SU-DHL-6 (cell line): ENCODE results near the gene CBL.
"Not testable (repeated sequence)": the region's sequence is repeated elsewhere in the genome, so short reads cannot be mapped to it uniquely, and the experiment has no call there.

Source experiments
- H2AFZ ChIP-seq: fragments of 200-600 bp; sonication (generic); 2 replicates; pipeline ENCODE4 v1.6.1; 2014; ENCODE audit warnings: low read depth, mild to moderate bottlenecking, moderate library complexity, mixed read lengths, antibody characterized with exemption, low read length; ENCODE audit not compliant: severe bottlenecking
- H3F3A ChIP-seq: fragments of 200-600 bp; shearing (Covaris generic); 2 replicates; pipeline ENCODE4 v1.6.0; 2016; ENCODE audit warnings: antibody characterized with exemption, mild to moderate bottlenecking; ENCODE audit not compliant: insufficient read depth
- H3K27ac ChIP-seq: fragments of 200-600 bp; sonication (generic); 2 replicates; pipeline ENCODE4 v1.5.1; 2016; ENCODE audit warnings: low read depth, mild to moderate bottlenecking, low read length, moderate library complexity, mixed read lengths
- H3K27me3 ChIP-seq: fragments of 200-600 bp; sonication (generic), shearing (Covaris generic); 2 replicates; pipeline ENCODE4 v1.6.0; 2014; ENCODE audit warnings: mild to moderate bottlenecking, low read length
- H3K36me3 ChIP-seq: fragments of 200-600 bp; sonication (generic); 2 replicates; pipeline ENCODE4 v1.6.1; 2014; ENCODE audit warnings: mild to moderate bottlenecking, low read length, mixed read lengths
- H3K4me2 ChIP-seq: fragments of 300-600, 200-600 bp; shearing (Covaris generic), sonication (generic); 2 replicates; pipeline ENCODE4 v1.6.0; 2014; ENCODE audit warnings: low read length, low read depth, mild to moderate bottlenecking; ENCODE audit not compliant: poor library complexity, severe bottlenecking
- H3K4me3 ChIP-seq: fragments of 200-600 bp; sonication (generic); 2 replicates; pipeline ENCODE4 v1.5.1; 2014; ENCODE audit warnings: antibody characterized with exemption, low read length, mild to moderate bottlenecking, mixed read lengths; ENCODE audit not compliant: insufficient read depth, poor library complexity, severe bottlenecking
- H3K79me2 ChIP-seq: fragments of 200-600 bp; sonication (generic); 2 replicates; pipeline ENCODE4 v1.6.1; 2014; ENCODE audit warnings: mild to moderate bottlenecking, low read length, moderate library complexity; ENCODE audit not compliant: insufficient read depth
- H3K9ac ChIP-seq: fragments of 200-600 bp; sonication (generic); 2 replicates; pipeline ENCODE4 v1.7.0; 2014; ENCODE audit warnings: mild to moderate bottlenecking, low read length
- H3K9me2 ChIP-seq: fragments of 200-600 bp; sonication (generic); replicated peaks from 2 replicates; pipeline ENCODE4 v1.6.1; 2014; ENCODE audit warnings: low read length; ENCODE audit not compliant: insufficient read depth
- H3K9me3 ChIP-seq: fragments of 200-600 bp; sonication (generic); 2 replicates; pipeline ENCODE4 v1.6.1; 2014; ENCODE audit warnings: low read length, mixed read lengths; ENCODE audit not compliant: insufficient read depth
- H4K20me1 ChIP-seq: fragments of 200-600 bp; sonication (generic); 2 replicates; pipeline ENCODE4 v1.6.1; 2014; ENCODE audit warnings: low read depth, mild to moderate bottlenecking, antibody characterized with exemption, low read length, moderate library complexity, mixed read lengths
- CTCF ChIP-seq: fragments of 200-600 bp; sonication (generic); IDR thresholded peaks from one replicate; pipeline ENCODE4 v1.5.1; 2017; ENCODE audit warnings: antibody characterized with exemption, mild to moderate bottlenecking, low read length, moderate library complexity; ENCODE audit not compliant: insufficient read depth, poor library complexity, severe bottlenecking
- EZH2phosphoT487 ChIP-seq: fragments of 200-600 bp; sonication (generic), shearing (Covaris generic); conservative IDR thresholded peaks from 2 replicates; pipeline ENCODE4 v1.6.1; 2018; ENCODE audit warnings: mild to moderate bottlenecking, antibody characterized with exemption, low read length, moderate library complexity, mixed read lengths

The CBL gene

GRCh38 chr11:119188887-119189286, 17.3 kb upstream of the CBL start:
- Histone ChIP-seq H3F3A (no peaks in the 10 kb centered on the region), H3K4me3 (no peak overlapping the region), H3K27me3 (no peaks in the 10 kb centered on the region), H4K20me1 (no peaks in the 10 kb centered on the region), H3K9me2 (no peaks in the 10 kb centered on the region), H3K9ac (no peak overlapping the region), H2AFZ (no peak overlapping the region), H3K79me2 (no peaks in the 10 kb centered on the region), H3K36me3 (no peaks in the 10 kb centered on the region), H3K9me3 (no peaks in the 10 kb centered on the region), H3K27ac (no peak overlapping the region), H3K4me2 (no peak overlapping the region)
- no peak for TF ChIP-seq CTCF
- no peak for TF ChIP-seq EZH2phosphoT487

DNA sequence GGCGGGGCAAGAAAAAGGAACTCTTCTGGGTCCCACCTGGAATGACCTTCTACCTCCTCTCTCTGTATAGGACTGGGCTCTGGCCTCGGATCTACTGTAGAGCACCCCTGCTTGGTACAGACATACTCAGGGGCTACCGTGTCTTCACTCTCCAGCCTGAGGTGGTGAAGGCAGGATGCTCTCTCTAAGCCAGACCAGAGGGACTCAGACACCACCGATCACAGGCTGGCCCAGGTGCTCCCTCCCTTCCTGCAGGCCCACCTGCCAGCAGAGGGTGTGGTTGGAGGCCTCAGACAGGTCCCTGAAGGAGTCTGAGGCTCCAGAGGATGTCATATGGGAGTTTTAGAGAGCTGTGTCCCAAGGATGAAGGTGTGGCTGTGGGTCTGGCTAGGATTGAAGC, 16.7 kb upstream of the CBL start:
- Histone ChIP-seq H3F3A (no peaks in the 10 kb centered on the region), H3K4me3 (no peak overlapping the region), H3K27me3 (no peaks in the 10 kb centered on the region), H3K79me2 (no peaks in the 10 kb centered on the region), H3K27ac (no peak overlapping the region), H3K9me2 (no peaks in the 10 kb centered on the region), H3K9ac (no peak overlapping the region), H4K20me1 (no peaks in the 10 kb centered on the region), H3K36me3 (no peaks in the 10 kb centered on the region), H2AFZ (no peak overlapping the region), H3K9me3 (no peaks in the 10 kb centered on the region), H3K4me2 (no peak overlapping the region)
- TF ChIP-seq CTCF (no peak), EZH2phosphoT487 (no peak)

DNA sequence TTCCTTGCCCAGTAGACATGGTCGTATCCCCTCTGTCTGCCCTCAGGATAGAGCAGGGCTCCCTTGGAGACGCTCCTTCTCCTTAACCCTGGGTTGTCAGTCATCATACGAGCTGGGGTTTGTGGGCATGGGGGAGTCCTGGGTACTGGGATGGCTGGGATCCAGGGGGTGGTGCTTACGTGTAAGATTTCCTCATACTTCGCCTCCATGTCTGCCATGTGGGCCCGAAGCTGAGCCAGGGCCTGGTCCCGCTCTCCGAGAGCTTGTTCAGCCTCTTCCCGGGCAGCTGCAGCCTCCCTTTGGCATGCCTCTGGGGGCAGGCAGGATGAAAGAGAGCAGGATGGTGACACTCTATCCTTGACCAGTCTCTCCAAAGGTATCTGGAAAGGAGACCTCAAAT, 15.6 kb upstream of the CBL start:
- Histone ChIP-seq H3K4me2 (no peak overlapping the region), H3F3A (no peaks in the 10 kb centered on the region), H3K27me3 (no peaks in the 10 kb centered on the region), H3K9me2 (no peaks in the 10 kb centered on the region), H3K36me3 (no peaks in the 10 kb centered on the region), H3K79me2 (no peaks in the 10 kb centered on the region), H3K9ac (no peak overlapping the region), H2AFZ (no peak overlapping the region), H3K27ac (no peak overlapping the region), H3K4me3 (no peak overlapping the region), H4K20me1 (no peaks in the 10 kb centered on the region), H3K9me3 (no peaks in the 10 kb centered on the region)
- TF ChIP-seq CTCF = no peak
- TF ChIP-seq EZH2phosphoT487 = no peak

DNA sequence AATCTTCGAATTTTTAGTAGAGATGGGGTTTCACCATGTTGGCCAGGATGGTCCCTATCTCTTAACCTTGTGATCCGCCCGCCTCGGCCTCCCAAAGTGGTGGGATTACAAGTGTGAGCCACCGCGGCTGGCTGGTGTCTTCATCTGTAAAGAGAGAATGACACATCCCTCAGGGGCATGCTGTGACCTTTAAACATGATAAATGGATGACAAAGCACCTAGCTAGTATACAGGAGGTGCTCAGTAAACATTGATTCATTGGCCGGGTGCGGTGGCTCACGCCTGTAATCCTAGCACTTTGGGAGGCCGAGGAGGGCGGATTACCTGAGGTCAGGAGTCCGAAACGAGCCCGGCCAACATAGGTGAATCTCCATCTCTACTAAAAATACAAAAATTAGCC, 14.9 kb upstream of the CBL start:
- not testable (repeated sequence) for H4K20me1 ChIP-seq, H3K9me2 ChIP-seq, H3K4me2 ChIP-seq, H3K27me3 ChIP-seq, H3K79me2 ChIP-seq, H3K9me3 ChIP-seq, H3K9ac ChIP-seq, H3K36me3 ChIP-seq, H2AFZ ChIP-seq, H3K27ac ChIP-seq, H3F3A ChIP-seq, H3K4me3 ChIP-seq
